ENCODE data around the gene STX16.

Gene STX16

DNA sequence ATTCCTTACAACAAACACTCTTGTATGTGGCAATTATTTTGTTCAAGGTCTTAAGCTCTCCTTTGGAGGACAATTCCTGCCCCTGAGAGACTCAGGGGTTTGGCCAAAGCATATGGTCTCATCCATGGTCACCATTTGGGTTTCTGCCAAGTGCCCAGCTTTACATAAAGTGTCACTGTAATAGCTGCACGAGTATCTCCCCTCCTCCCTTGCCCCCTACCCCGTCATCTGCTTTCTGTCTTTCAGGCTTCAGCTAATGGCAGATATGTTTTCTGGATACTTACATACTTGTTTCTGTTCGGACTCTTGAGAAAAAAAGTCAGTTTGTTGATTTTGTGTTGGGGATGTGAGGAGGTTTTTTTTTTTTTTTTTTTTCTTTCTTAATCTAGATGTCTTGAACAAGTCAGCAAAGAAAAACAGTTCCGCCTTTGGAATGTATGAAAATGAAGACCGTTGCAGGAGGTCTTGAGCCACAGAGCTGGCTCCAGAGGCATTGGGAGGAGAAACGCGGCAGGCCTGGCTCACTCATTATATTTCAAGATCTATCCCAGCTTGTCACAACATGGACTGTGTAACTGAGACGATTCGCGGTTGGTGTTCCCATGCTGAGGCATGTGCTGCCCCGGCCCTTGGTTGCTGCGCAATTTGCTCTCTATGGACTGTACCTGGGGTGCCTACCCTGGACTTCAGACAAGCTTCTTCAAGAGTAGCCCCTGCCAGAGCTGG is 32.6 kb upstream of the STX16 start:
- DNase-seq (ENCODE audit: low spot score), result no peak

DNA sequence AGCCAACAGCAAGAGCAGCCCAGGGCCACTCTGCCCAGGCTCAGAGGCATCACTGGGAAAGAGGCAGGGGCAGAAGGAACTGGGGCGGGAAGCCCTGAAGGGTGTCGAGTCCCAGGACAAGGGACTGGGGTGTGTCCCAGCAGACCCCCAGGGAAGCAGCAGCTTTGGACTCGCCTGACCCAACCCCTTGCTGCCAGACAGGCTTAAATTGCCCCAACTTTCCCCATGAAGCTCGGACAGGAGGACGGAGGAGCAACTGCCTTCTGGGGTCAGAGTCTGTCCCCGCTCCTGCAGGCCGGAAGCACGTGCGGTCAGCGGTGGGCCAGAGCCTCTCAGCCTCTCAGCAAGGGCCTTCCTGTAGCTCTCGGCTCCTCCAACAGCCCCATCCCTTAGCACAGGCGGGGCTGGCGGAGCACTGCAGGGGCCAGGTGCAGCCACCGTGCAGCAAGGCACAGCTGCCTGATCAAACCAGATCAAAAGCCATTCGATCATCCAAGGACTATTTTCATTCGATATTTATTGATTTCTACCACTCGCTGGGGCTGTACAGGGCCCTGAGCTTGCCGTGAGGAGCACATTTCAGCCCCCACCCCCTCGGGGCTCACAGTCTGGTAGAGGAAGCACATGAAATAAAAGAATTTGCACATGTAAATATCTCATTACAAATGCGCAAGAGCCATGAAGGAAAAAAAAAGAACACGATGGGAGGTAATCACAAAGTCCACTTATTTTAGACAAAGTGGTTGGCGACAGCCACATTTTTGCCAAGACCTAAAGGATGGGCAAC is 31.8 kb upstream of the STX16 start:
- no peak for DNase-seq (ENCODE audit: low spot score)

DNA sequence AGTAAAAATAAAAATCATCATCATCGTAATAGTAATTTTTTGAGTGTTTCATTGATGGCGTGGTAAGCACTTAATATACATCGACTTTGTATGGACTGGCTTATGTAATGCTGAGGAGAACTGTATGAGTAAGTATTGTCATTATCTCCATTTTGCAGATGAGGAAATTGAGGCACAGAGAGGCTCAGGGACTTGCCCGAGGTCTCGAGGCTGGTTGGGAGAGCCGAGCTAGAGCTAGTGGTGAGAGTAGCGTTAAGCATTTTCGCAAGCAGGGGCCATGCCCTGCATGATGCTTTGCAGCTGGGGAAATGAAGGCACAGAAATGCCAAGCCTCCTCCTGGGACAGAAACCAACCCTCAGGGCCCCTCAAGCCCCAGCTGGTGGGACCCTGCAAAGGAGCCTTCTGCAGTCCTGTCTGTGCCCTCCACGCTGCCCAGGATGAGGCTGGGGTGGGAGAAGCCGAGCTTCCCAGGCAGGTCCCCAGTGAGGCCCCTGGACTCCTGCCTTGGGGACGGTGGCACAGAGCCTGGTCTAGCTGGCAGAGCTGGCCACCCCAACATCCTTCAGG is 31.1 kb upstream of the STX16 start:
- no peak for DNase-seq (ENCODE audit: low spot score)

DNA sequence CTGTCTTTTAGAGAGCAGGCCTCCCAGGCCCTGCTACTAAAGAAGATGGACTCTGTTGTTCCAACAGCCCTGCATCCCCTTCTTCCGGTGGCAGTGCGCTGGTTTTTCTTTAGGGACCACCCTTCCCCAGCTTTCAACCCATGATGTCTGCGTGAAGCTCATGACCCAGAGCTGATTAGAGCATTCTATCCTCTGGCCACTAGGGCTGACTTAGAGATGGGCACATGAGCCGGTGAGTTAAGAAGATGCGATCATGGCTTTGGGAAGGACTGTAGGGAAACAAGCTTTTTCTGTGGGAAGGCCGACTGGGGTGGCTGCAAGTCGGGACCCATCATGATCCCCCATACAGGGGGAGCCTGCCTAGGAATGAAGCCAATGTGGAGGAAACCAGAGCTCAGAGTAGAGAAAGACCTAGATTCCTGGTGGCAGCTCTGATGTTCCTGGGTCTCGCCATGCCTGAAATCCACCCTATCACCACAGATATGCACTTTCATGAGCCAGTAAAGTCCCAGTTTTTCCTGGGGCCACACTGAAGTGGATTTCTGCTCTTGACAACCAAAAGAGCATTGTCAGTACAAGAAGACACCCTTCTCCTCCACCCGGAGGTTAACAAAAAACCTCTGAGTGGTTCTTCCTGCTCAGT is 29.1 kb upstream of the STX16 start:
- DNase-seq (ENCODE audit: low spot score), result no peak

DNA sequence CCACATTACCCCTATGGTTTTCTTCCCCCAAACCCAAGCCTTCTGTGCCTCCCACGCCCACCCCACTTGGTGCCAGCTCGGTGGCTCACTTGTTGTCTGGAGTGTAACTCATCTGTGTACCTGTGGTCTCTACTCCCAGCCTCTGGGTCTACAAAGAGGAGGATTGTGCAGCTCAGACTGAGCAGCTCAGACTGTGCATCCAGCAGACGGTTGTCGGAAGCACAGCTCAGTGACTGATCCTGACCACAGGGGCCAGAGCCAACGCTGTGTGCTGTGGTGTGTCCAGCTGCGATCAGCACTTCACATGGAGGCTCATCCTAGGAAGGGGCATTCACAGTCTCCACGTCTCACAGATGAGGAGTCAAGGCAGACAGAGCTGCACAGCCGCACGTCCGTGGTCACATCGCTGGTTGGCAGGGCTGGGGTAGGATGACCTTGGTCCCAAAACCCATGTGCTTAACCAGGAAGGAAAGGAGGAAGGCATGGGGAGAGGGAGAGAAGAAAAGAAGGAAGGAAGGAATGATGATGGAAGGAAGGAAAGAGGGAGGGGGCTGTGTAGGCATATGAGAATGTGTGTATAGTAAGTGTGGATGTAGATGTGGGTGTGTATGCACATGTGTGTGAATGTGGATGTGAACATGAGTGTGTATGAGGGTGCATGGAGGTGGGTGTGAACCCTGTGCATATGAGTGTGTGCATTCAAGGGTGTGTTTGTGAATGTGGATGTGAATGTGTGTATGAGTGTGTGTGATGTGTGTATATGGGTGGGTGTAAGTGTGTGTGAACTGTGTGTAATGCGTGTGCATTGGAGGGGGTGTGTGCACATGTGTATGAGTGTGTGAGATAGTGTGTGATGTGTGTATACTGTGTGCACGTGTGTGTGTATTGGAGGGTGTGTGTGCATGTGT is 28.2 kb upstream of the STX16 start:
- DNase-seq (ENCODE audit: low spot score), result no peak

DNA sequence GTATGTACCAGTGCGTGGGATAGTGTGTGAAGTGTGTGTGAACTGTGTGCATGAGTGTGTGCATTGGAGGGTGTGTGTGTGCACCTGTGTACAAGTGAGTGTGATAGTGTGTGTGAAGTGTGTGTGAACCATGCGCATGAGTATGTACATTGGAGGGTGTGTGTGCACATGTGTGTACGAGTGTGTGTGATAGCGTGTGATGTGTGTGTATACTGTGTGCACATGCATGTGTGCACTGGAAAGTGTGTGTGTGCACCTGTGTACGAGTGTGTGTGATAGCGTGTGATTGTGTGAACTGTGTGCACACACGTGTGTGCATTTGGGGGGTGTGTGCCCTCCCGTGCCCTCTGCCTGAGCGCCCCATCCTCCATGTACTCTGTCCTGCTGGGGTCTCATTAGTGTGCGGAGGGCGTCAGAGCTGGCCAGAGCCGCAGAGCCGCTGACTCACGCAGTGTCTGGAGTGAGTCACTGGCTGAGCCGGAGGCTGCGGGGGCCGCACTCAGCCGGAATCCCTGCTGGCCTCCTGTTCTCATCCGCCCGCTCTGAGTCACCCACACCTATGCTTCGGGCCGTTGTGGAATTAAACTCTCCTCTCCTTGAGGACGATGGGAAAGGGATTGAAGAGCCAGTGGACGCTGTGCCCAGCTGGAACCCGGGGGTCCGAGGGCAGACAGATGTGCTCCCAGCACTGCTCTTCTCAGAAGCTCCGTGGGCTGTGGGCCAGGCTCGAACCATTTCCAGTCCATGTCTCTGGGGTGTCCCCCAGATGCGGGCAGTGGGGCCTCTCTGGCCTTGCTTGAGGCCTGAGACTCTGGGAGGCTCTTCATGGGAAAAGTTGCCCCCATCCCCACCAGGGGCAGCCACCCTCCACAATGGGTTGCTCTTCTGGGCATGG is 27.3 kb upstream of the STX16 start:
- DNase-seq (ENCODE audit: low spot score), result no peak

DNA sequence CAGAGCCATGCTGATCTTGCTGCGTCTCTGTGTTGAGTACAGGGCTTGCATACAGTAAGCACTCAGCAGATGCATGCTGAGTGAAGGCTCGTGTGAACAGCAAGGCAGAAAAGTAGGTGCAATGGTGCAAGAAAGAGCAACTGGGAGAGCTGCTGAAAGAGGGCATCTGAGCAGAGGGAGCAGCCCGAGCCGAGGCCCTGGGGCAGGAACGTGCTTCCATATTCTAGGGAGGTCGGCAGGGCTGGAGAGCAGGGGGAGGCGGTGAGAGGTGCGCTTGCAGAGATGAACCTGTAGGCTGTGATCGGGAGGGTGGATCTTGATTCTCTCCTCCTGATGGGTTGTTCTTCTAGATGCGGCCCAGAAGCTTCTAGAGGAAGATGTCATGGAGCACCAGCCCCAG is 26.4 kb upstream of the STX16 start:
- no peak for DNase-seq (ENCODE audit: low spot score)

DNA sequence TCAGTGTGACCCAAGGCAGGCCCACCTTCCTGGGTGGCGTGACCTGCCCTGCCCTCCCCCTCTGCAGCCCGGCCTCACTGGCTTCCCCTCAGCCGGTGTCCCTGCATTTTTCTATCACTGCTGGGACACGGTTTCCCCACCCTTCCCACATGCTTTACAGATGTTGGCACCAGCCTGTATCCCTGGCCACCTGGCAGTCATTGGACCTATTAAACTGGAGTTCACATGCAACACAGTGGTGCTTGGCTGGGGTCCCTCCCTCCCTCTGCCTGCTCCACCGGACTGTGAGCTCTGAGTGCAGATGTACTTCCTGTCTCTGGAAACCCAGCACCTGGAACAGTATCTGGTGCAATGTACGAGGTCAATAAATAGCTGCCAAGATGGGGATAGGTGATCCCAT is 25.5 kb upstream of the STX16 start:
- DNase-seq (ENCODE audit: low spot score), result no peak

DNA sequence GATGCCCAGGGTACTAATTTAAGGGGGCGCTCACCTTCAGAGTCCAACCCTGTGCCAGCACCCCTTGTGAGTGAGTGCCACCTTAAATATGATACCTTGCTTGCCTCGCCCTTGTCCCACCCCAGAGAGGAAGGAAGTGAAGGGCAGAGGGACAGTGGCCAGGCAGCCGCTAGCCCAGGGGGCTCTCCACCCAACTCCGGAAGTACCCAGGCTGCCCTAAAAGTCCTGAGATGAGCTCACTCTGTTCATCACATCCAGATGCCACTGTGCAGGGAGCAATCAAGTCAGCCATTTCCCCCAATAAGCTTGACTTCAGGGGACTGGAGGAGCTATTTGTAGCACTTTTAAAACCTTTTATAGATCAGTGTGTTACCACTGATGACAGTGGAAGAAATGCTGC is 25.0 kb upstream of the STX16 start:
- DNase-seq (ENCODE audit: low spot score), result no peak

DNA sequence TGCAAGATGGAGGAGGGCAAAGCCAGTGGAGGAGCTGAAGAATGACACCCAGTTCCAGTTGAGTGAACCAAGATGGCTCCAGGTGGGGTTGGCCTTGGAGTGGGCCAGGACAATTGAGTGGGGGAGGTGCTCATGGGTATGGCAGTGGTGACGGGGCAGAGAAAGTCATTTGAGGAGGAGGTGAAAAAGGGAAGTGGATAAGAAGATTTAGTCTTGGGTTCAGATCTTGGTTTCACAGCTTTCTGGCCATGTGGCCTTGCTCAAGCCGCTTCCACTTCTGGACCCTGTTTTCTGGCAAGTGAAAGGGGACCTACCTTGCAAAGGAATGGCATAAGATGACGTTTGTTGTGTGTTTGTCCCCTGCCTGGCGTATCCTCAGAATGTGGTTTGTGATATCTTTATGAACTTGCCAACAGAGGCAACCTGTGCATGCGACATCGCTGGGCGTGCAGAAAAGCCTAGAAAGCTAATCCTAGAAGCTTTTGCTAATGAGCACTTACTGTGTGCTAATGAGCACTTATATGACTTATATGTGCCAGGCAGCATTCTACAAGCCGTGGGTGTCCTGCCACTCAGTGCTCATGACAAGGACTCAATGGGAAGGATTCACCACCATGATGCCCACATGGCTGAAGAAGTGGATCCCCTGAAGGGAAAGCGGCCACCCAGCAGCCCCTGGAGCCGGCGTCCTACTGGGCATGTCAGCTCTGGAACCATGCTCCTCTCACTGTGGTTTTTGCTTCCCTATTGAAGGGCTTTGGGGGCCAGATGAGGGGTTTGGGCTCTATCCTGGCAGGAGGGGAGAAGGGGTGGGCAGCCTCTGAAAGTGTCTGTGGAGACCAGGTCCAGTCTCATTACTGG is 23.6 kb upstream of the STX16 start:
- no peak for DNase-seq (ENCODE audit: low spot score)

DNA sequence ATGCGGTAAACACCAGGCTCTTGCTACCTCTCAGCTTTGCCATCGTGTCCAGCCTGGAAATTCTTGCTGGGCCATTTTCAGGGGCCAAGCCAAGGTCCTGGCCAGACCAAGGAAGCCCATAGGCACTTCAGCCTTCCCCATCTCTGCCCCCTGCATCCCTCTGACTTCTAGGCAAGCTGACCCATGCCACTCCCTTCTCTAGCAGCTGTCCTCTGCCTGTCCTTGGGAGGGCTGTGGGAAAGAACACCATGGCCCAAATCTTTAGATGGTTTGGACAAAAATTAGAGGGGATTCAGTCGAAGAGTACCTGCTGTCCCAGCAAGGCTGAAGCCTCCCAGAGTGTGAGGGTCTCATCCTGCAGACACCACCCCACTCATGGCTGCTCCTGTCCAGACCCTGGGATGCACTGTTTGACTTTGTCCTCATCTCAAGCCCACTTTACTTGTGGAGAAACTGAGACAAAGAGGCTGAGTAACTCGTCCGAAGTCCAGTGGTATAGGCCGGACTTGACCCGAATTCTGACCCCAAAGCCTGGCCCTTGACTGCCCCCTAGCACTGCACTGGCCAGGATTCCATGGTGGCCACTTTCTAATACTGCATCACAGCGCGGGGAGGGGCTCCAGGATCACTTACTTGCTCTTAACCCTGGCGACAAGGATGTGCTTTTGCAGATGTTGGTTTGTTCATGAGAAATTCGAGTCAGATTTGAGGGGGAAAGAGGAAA is 22.4 kb upstream of the STX16 start:
- no peak for DNase-seq (ENCODE audit: low spot score)

DNA sequence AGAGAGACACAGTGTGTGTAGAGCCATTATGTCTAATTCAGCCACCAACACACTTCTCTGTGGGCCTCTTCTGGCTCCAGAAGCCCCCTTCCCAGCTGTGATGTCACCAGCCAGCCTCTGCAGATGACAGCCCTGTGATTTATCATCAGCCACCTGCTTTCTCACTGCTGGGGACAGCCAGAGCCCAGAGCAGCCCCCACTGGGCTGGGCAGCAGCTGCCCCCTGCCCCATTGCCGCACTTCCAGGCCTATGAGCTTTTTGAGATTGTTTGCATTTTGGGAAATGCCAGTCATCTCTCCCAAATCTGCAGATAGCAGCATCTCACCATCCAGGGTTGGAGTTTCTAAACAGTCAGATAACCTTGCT is 21.9 kb upstream of the STX16 start:
- DNase-seq (ENCODE audit: low spot score), result no peak

DNA sequence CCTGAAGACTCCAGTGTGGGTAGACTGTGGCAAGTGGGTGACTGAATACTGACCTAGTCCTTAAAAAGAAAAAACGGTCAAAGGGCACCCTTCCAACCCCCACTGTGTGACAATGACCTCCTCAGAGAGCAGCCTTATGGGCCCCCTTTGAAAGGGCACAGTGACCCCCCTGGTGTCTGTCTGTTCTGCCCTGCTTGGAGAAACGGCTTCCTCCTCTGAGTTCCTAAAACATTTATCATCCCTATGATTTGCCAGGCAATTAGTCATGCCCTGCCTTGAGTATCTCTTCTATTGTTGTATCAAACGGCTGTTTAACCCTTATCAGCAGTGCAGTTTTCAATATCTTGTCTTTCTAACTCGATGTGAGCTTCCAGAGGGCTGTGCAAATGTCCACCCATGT is 21.0 kb upstream of the STX16 start:
- DNase-seq (ENCODE audit: low spot score), result no peak

DNA sequence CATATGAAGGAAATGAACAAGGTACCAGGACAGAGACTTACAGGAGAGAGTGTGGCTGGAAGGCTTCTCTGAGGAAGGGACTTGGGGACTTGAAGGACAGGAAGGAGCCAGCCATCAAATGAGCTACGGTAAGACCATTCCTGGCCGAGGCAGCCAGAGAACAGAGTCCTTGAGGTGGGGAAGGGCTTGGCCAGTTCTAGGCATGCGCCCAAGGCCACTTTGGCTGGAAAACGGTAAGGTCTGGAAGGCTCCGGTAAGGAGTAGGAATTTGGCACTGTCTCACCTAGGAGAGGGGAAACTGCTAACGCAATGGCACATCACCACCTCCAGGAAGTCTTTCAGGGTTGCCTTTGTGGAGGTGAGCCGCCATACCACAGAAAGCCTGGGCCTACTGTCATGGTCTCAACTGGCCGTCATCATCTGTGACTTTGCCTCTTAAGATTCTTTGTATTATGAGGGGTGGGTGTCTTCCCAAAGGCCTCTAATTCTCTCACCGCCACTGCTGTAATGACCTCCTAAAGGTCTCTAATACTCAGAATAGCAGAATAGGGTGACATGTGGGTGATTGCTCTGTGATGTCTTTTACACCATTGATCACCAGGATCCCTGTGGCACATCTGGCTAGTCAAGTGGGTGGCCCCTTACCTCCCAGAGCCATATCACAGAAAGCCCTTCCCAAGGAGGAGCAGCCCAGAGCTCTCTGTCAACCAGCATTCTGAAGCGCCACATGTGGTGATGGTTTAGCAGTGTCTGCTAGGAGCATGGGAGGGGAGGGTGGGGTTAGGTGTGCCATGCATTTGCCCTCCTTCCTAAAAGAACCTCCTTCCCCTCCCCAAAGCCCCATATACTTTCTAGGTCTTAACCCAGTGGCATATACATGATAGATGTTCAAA is 17.7 kb upstream of the STX16 start:
- no peak for DNase-seq (ENCODE audit: low spot score)

DNA sequence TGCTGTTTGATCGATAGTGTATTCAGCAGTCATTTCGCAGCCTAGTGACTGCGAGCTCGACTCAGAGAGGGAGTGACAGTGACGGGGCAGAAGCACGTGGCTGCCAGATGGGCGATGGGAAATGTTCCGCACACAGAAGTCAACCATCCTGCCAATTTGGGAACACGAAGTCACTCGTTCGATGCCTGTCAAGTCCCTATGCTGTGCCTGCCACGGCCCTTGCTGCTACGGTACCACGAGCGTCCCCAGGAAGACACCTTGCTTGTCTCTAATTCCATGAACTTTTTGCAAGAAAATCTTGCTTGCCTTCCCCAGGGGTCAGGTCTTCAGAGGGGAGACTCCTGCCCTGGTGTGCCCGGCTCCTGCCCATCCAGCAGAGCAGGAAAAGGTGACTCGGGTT is 17.0 kb upstream of the STX16 start:
- no peak for DNase-seq (ENCODE audit: low spot score)

DNA sequence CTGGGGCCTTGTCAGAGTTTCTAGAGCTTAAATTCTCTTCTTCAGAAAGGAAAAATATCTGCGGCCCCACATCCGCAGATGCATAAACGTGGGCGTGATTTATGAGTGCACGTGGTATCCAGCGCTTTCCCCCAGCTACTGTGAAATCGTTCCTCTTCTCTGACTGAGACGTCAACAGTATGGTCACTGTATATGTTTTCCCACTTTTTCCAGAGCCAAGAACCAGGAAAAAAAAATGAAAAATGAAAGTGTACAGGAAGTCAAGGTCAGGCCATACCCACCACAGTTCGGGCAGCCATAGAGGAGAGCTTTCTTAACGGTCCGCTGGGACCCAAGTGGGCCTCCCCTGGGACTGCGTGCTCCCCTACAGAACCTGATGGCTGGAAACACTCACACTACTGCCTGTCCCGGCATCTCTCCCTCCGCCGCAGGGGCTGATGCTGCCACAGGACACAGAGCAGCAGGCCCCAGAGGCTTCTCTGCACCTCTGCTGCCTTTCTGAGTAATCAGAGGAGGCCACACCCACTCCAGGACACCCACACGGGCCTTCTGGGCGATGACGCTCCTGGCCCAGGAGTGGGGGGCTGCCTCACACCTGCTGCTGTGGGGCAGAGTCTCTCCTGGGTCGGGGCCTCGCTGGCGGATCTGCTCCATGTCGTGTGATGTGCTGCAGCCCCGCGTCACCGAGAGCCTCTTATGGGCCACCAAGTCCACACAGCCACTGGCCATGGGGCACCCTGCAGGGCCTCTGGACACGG is 16.4 kb upstream of the STX16 start:
- no peak for DNase-seq (ENCODE audit: low spot score)

DNA sequence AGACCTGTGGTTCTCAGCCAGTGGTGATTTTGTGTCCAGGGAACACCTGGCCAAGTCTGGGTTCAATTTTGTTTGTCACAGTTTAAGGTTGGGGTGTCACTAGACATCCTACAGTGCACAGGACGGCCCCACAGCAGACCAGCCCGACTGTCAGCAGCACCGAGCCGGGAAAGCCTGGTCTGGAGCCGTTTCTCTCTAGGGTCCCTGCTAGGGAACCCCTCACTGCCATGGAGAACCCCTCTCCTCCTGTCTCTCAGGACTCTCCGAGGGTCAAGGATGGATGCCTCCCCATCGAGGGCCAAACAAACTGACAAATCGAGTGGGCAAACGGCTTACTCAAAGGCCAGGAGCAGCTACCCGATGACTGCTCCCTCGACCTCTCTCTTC is 15.8 kb upstream of the STX16 start:
- DNase-seq (ENCODE audit: low spot score), result no peak

Data from CD4-positive, alpha-beta T cell treated with Interleukin-15 for 4 hours (primary cell).